Measurements from ENCODE around the gene FRK.

The FRK gene

GRCh38 chr6:116040993-116041392 lies 19.7 kb downstream of the FRK start:
- no peak for TF ChIP-seq CTCF (IDR thresholded peaks at IDR 0.05; ENCODE audit: extremely low read depth, insufficient read depth, missing control alignments)
- DNase-seq (ENCODE audit: low spot score): no peak
- in situ Hi-C loops (cut with MboI; ENCODE audit: low pct_unique_long_range_greater_than_20kb, low sequenced_read_pairs, unreplicated experiment): no loop called here

DNA sequence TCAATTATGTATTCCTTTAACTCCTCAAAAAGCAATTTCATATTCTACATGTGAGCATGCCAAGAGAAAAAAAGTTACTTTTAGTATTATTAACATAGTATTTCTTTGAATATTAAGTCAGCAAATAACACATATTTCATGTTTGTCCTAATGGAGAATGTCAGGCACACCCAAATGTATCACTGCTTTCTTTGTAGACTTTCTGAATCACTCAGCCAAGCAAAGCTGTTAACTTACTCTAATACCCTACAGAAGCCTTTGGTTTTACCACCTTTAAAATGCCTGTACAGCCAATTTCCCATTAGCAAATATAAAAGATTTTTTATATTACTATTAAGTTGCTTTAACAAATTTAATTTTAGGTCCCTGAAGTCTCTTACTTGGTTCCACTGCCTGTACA lies 23.8 kb downstream of the FRK start:
- TF ChIP-seq CTCF (IDR thresholded peaks at IDR 0.05; ENCODE audit: extremely low read depth, insufficient read depth, missing control alignments): no peak
- DNase-seq (ENCODE audit: low spot score): no peak
- in situ Hi-C loops (cut with MboI; ENCODE audit: low pct_unique_long_range_greater_than_20kb, low sequenced_read_pairs, unreplicated experiment): no loop called here

GRCh38 chr6:116036075-116036773 lies 24.5 kb downstream of the FRK start:
- in situ Hi-C loops (cut with MboI; ENCODE audit: low pct_unique_long_range_greater_than_20kb, low sequenced_read_pairs, unreplicated experiment): no loop called here

GRCh38 chr6:116035616-116036015 lies 25.1 kb downstream of the FRK start:
- in situ Hi-C loops (cut with MboI; ENCODE audit: low pct_unique_long_range_greater_than_20kb, low sequenced_read_pairs, unreplicated experiment): no loop called here
- no peak for DNase-seq (ENCODE audit: low spot score)

More at GRCh38 chr6:116036075-116036773, 24.5 kb downstream of the FRK start:
- DNase-seq (ENCODE audit: low spot score): no peak
- no peak for TF ChIP-seq CTCF (IDR thresholded peaks at IDR 0.05; ENCODE audit: extremely low read depth, insufficient read depth, missing control alignments)

DNA sequence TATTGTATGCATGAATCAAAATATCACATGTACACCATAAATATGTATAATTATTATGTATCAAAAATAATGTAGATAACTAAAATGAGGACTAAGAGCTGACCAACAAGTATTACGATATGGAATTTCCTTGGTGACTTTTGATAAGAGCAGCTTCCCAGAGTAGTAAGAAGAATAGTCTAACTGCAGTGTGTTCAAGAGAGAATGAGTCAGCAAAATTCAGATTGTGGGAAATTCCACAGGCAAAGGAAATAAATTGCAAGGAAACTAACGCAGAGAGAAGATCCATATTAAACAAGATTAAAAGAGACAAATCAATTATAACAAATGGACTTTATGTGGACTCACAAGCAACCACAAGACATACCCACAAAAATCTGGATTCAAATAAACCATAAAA lies 26.4 kb downstream of the FRK start:
- in situ Hi-C loops (cut with MboI; ENCODE audit: low pct_unique_long_range_greater_than_20kb, low sequenced_read_pairs, unreplicated experiment): no loop called here
- DNase-seq (ENCODE audit: low spot score): no peak
- TF ChIP-seq CTCF (IDR thresholded peaks at IDR 0.05; ENCODE audit: extremely low read depth, insufficient read depth, missing control alignments): no peak

More at GRCh38 chr6:116035616-116036015, 25.1 kb downstream of the FRK start:
- no peak for TF ChIP-seq CTCF (IDR thresholded peaks at IDR 0.05; ENCODE audit: extremely low read depth, insufficient read depth, missing control alignments)

DNA sequence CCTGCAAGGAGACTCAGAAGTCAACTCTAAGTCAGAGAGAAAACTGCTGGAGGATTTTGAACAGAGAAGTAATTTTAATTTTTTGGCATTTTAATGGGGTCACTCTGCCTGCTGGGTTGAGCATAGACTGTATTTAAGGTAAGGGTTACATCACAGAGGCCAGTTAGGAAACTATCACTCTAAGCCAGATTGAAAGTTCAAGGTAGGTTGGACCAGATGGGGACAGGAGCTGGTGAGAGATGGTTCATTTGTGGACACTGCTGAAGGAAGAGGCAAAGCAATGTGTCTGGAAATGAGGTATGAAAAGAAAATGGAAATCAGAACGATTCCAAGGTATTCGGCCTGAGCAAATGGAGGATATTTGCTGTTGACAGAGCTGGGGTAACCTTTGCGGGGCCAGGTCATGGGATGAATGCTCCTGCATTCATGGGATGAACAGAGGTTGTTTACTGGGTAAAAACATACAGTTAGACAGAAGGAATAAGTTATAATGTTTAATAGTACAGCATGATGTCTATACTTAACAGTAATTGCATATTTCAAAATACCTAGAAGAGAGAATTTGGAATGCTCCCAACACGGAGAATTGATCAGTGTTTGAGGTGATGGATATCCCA lies 26.9 kb downstream of the FRK start:
- TF ChIP-seq CTCF (IDR thresholded peaks at IDR 0.05; ENCODE audit: extremely low read depth, insufficient read depth, missing control alignments): no peak
- in situ Hi-C loops (cut with MboI; ENCODE audit: low pct_unique_long_range_greater_than_20kb, low sequenced_read_pairs, unreplicated experiment): no loop called here
- no peak for DNase-seq (ENCODE audit: low spot score)

Data from GM13977 (cell line).